Activated CD8-positive, alpha-beta memory T cell treated with anti-CD3 and anti-CD28 coated beads for 48 hours (primary cell): ENCODE results near the gene PGM3.

Experiments used
- DNase-seq, 3 experiments: peaks; one replicate each; pipeline ENCODE4 v3.0.0-alpha.2; 2020; ENCODE audit warnings: low read depth in 2 of 3, low spot score in 2 of 3

PGM3 gene

GRCh38 chr6:83185096-83185495 lies 8.0 kb downstream of the PGM3 start:
- no peak for DNase-seq

GRCh38 chr6:83183082-83183828 lies 9.8 kb downstream of the PGM3 start:
- no peak for DNase-seq

GRCh38 chr6:83182114-83182513 lies 11.0 kb downstream of the PGM3 start:
- no peak for DNase-seq

- no peak for DNase-seq
Measured at GRCh38 chr6:83180426-83180950, 12.6 kb downstream of the PGM3 start.

- no peak for DNase-seq
Measured at GRCh38 chr6:83176246-83176645, 16.8 kb downstream of the PGM3 start.

GRCh38 chr6:83169511-83169910 lies 23.6 kb downstream of the PGM3 start:
- DNase-seq, result no peak

- DNase-seq, result no peak
Measured at GRCh38 chr6:83169106-83169505, 24.0 kb downstream of the PGM3 start.

- no peak for DNase-seq
Measured at GRCh38 chr6:83168556-83168955, 24.5 kb downstream of the PGM3 start.

- no peak for DNase-seq
Measured at GRCh38 chr6:83167726-83168278, 25.3 kb downstream of the PGM3 start.

GRCh38 chr6:83160167-83160566 lies 32.9 kb downstream of the PGM3 start:
- no peak for DNase-seq

- DNase-seq, result no peak
Measured at GRCh38 chr6:83155794-83156193, 37.3 kb downstream of the PGM3 start.

- no peak for DNase-seq
Measured at GRCh38 chr6:83153883-83154521, 39.1 kb downstream of the PGM3 start.

- DNase-seq, result no peak
Measured at GRCh38 chr6:83152913-83153312, 40.2 kb downstream of the PGM3 start.

GRCh38 chr6:83151114-83151513 lies 42.0 kb downstream of the PGM3 start:
- DNase-seq, result no peak

GRCh38 chr6:83138758-83139157 lies 54.3 kb downstream of the PGM3 start:
- DNase-seq, result no peak

- DNase-seq, result no peak
Measured at GRCh38 chr6:83138118-83138722, 54.8 kb downstream of the PGM3 start.

- DNase-seq, result no peak
Measured at GRCh38 chr6:83132121-83132520, 60.9 kb downstream of the PGM3 start.

- DNase-seq, result no peak
Measured at GRCh38 chr6:83127976-83128375, 65.1 kb downstream of the PGM3 start.

- no peak for DNase-seq
Measured at GRCh38 chr6:83127258-83127657, 65.8 kb downstream of the PGM3 start.

- no peak for DNase-seq
Measured at GRCh38 chr6:83126807-83127206, 66.3 kb downstream of the PGM3 start.

- no peak for DNase-seq
Measured at GRCh38 chr6:83126223-83126622, 66.8 kb downstream of the PGM3 start.

- DNase-seq, result no peak
Measured at GRCh38 chr6:83125425-83125824, 67.6 kb downstream of the PGM3 start.
